Neural cell (in vitro differentiated cells): Measurements from ENCODE around the gene FGGY.

Experiments
- TF ChIP-seq, protein P1 (sequence below): IDR thresholded peaks from 2 replicates; pipeline ENCODE4 v1.6.1; 2012; ENCODE audit warnings: borderline replicate concordance
- TF ChIP-seq, protein P2 (sequence below): fragments of 450-650 bp; IDR thresholded peaks from 2 replicates; pipeline ENCODE4 v1.5.1; 2014; ENCODE audit warnings: antibody characterized with exemption, mild to moderate bottlenecking, moderate library complexity; ENCODE audit not compliant: poor library complexity, severe bottlenecking

DNA sequence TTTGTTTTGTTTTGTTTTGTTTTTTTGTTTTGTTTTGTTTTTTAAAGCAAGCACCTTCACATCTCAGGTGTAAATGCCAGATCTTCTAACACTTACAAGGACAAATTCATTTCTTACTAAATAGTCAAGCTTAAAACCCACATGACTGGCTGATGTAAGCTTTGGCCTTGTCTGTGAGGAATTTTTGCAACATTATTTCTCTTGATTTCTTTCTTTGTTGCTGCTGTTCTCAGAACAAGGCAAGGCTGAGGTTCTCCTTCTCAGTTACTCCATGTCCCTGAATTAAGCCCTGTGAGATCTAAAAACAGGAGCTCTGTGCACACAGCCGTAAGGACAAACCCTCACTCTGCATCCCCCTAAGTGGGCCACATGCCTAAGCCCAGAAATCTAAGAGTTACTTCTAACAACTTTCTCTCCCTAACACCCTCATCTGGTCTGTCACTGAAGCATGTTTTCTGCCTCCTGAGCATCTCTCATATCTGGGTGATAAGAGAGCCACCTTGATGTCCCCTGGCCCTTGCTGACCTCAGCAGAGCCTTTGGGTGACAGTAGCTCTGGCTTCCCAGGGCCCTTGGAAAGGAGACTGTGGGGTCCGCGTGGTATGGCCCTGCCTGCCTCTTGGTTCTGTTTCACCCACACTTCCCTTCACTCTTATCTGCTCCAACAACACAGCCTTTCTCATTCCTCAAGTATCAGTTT is 436.7 kb downstream of the FGGY start:
- TF ChIP-seq, protein P1, sequence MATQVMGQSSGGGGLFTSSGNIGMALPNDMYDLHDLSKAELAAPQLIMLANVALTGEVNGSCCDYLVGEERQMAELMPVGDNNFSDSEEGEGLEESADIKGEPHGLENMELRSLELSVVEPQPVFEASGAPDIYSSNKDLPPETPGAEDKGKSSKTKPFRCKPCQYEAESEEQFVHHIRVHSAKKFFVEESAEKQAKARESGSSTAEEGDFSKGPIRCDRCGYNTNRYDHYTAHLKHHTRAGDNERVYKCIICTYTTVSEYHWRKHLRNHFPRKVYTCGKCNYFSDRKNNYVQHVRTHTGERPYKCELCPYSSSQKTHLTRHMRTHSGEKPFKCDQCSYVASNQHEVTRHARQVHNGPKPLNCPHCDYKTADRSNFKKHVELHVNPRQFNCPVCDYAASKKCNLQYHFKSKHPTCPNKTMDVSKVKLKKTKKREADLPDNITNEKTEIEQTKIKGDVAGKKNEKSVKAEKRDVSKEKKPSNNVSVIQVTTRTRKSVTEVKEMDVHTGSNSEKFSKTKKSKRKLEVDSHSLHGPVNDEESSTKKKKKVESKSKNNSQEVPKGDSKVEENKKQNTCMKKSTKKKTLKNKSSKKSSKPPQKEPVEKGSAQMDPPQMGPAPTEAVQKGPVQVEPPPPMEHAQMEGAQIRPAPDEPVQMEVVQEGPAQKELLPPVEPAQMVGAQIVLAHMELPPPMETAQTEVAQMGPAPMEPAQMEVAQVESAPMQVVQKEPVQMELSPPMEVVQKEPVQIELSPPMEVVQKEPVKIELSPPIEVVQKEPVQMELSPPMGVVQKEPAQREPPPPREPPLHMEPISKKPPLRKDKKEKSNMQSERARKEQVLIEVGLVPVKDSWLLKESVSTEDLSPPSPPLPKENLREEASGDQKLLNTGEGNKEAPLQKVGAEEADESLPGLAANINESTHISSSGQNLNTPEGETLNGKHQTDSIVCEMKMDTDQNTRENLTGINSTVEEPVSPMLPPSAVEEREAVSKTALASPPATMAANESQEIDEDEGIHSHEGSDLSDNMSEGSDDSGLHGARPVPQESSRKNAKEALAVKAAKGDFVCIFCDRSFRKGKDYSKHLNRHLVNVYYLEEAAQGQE, result no peak
- TF ChIP-seq, protein P2, sequence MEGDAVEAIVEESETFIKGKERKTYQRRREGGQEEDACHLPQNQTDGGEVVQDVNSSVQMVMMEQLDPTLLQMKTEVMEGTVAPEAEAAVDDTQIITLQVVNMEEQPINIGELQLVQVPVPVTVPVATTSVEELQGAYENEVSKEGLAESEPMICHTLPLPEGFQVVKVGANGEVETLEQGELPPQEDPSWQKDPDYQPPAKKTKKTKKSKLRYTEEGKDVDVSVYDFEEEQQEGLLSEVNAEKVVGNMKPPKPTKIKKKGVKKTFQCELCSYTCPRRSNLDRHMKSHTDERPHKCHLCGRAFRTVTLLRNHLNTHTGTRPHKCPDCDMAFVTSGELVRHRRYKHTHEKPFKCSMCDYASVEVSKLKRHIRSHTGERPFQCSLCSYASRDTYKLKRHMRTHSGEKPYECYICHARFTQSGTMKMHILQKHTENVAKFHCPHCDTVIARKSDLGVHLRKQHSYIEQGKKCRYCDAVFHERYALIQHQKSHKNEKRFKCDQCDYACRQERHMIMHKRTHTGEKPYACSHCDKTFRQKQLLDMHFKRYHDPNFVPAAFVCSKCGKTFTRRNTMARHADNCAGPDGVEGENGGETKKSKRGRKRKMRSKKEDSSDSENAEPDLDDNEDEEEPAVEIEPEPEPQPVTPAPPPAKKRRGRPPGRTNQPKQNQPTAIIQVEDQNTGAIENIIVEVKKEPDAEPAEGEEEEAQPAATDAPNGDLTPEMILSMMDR, result no peak
